ENCODE results near the gene OR7C1. TPM values are rescaled to one million over a fixed set of nuclear protein-coding genes. Genes with fewer than 3 reads are reported as not detected.

OR7C1 gene
- total RNA-seq, 2 donors from 2014 or later, result not detected

DNA sequence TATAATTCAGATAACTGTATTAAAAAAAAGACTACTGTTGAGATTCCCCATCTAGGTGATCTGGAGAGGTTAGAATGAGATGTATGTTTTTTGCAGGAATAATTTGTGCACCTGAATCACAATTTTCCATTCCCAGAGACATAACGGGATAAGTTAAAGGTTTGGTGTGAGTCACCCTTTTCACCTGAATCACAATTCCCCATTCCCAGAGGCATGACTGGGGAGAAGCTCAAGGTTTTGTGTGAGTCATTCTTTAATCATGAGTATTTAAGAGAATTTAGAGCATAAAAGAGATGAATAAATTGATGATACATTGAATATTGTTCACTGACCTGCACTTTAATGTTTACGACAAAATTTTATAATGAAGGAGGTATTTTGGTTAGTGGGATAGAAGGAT lies 9.0 kb downstream of the OR7C1 start:
- no peaks in the 10 kb centered on the region for H3K36me3 ChIP-seq (replicated peaks in 1 of 2; ENCODE audit: insufficient read depth in 1 of 2, low read depth in 2 of 2)
- intact Hi-C loops (cut with DNase I), result no loop called here
- no peaks in the 10 kb centered on the region for H3K27me3 ChIP-seq
- TF ChIP-seq, protein P1, sequence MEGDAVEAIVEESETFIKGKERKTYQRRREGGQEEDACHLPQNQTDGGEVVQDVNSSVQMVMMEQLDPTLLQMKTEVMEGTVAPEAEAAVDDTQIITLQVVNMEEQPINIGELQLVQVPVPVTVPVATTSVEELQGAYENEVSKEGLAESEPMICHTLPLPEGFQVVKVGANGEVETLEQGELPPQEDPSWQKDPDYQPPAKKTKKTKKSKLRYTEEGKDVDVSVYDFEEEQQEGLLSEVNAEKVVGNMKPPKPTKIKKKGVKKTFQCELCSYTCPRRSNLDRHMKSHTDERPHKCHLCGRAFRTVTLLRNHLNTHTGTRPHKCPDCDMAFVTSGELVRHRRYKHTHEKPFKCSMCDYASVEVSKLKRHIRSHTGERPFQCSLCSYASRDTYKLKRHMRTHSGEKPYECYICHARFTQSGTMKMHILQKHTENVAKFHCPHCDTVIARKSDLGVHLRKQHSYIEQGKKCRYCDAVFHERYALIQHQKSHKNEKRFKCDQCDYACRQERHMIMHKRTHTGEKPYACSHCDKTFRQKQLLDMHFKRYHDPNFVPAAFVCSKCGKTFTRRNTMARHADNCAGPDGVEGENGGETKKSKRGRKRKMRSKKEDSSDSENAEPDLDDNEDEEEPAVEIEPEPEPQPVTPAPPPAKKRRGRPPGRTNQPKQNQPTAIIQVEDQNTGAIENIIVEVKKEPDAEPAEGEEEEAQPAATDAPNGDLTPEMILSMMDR (IDR thresholded peaks at IDR 0.05), result no peak
- TF ChIP-seq POLR2A (IDR thresholded peaks at IDR 0.05), result no peak
- H3K9me3 ChIP-seq, result no peaks in the 10 kb centered on the region
- 55 to 66% methylated on average over 2 of the region's 2 CpGs for WGBS, 2 donors
- no peak for ATAC-seq
- H3K4me3 ChIP-seq, result no peak overlapping the region
- no peak overlapping the region for H3K27ac ChIP-seq
- no peaks in the 10 kb centered on the region for H3K4me1 ChIP-seq
- no peak for DNase-seq

DNA sequence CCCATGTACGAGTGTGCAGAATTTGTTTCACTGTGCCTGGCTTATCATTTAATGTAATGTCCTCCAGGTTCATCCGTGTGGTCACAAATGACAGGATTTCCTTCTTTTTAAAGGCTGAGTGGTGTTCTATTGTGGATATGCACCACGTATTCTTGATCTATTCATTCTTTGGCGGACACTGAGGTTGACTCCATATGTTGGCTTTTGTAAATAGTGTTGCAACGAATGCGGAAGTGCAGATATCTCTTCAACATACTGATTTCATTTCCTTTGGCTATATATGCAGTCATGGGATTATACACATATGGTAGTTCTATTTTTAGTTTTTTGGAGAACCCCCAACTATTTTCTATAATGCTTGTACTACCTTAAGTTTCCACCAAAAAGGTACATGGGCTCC lies 13.0 kb downstream of the OR7C1 start:
- H3K27ac ChIP-seq, result no peak overlapping the region
- intact Hi-C loops (cut with DNase I), result no loop called here
- no peaks in the 10 kb centered on the region for H3K4me1 ChIP-seq
- no peak overlapping the region for H3K4me3 ChIP-seq
- TF ChIP-seq, protein P1 (IDR thresholded peaks at IDR 0.05), result no peak
- no peak for TF ChIP-seq POLR2A (IDR thresholded peaks at IDR 0.05)
- H3K27me3 ChIP-seq, result no peaks in the 10 kb centered on the region
- DNase-seq, result no peak
- no peaks in the 10 kb centered on the region for H3K36me3 ChIP-seq (replicated peaks in 1 of 2; ENCODE audit: insufficient read depth in 1 of 2, low read depth in 2 of 2)
- ATAC-seq, result no peak
- H3K9me3 ChIP-seq, result no peaks in the 10 kb centered on the region
- 34 to 37% methylated on average over 6 of the region's 6 CpGs for WGBS, 2 donors

DNA sequence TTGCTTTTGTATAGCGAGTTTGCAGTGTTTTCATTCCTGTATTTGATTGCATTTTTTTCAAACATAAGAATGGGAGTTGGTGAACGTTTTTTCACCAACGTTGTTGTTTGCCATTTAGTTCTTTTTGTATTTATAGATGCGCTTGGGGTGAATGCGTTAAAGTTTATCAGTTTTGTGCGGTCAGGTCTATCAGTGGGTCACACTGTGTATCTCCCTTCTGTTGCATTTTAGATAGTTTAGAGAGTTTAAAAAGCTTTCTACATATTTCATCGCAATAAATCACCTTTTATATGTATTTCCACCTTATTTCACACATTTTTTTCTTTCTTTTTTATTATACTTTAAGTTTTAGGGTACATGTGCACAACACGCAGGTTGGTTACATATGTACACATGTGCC lies 16.4 kb downstream of the OR7C1 start:
- Histone ChIP-seq H3K27ac (no peak overlapping the region), H3K36me3 (replicated peaks in 1 of 2; ENCODE audit: insufficient read depth in 1 of 2, low read depth in 2 of 2) (no peaks in the 10 kb centered on the region), H3K9me3 (no peaks in the 10 kb centered on the region), H3K27me3 (no peaks in the 10 kb centered on the region), H3K4me3 (no peak overlapping the region), H3K4me1 (no peaks in the 10 kb centered on the region)
- no peak for DNase-seq
- intact Hi-C loops (cut with DNase I), result no loop called here
- WGBS, 2 donors, result 53 to 67% methylated on average over 8 of the region's 8 CpGs
- TF ChIP-seq, protein P1 (IDR thresholded peaks at IDR 0.05), result no peak
- no peak for TF ChIP-seq POLR2A (IDR thresholded peaks at IDR 0.05)
- no peak for ATAC-seq

DNA sequence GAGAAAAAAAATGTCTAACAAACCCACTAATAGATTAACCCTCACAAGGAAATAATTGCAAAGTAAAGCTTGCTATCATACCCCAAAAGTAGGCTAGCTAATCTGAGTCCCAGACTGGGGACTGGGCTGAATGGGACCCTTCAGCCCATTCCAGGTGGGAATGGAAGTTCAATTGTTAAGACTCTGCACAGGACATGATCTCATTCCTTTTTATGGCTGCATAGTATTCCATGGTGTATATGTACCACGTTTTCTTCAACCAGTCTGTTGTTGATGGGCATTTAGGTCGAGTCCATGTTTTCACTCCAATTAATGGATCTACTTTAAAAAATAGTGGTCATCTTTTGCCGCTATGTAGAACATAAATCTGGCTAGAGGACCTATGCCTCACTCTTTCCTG lies 17.9 kb downstream of the OR7C1 start:
- no peaks in the 10 kb centered on the region for H3K4me1 ChIP-seq
- no peak overlapping the region for H3K4me3 ChIP-seq
- intact Hi-C loops (cut with DNase I), result no loop called here
- ATAC-seq (no peak), DNase-seq (no peak)
- TF ChIP-seq POLR2A (IDR thresholded peaks at IDR 0.05), result no peak
- TF ChIP-seq, protein P1 (IDR thresholded peaks at IDR 0.05), result no peak
- no peaks in the 10 kb centered on the region for H3K27me3 ChIP-seq
- no peak overlapping the region for H3K27ac ChIP-seq
- 57 to 65% methylated on average over 3 of the region's 3 CpGs for WGBS, 2 donors
- no peaks in the 10 kb centered on the region for H3K36me3 ChIP-seq (replicated peaks in 1 of 2; ENCODE audit: insufficient read depth in 1 of 2, low read depth in 2 of 2)
- no peaks in the 10 kb centered on the region for H3K9me3 ChIP-seq

DNA sequence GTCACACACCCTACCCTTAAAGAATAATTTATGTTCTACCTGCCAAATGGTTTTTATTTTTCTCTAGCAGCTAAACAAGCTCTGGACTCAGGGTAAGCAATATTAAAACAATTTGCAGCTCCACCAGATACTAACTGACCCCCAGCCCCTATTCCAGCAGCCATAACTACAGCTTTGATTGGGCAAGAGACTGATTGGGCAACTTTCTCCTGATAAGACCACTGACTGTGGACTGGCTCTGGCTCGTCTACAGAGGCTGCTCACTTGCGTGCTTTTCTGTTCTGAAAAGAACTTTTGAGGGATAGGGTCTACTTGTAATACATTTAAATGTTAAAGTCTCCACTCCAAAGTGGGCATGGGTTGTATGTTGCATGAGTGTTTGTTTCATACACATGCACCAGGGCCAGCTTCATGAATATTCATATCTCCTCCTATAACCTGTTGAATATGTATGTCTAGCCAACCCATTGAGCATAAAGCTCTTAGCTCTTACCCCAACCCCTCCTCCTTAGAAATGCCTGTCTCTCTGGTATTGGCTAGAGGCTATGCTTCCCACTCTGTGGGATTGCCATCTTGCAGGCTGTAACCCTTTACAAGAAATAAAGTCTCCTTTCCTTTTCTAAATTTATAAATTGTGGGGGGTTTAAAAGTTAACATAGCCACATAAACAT lies 19.9 kb downstream of the OR7C1 start:
- 38 to 49% methylated on average over 2 of the region's 2 CpGs for WGBS, 2 donors

More for the DNA sequence above, 19.9 kb downstream of the OR7C1 start:
- intact Hi-C loops (cut with DNase I), result no loop called here
- ATAC-seq (no peak), DNase-seq (no peak)
- H3K4me1 ChIP-seq, result no peaks in the 10 kb centered on the region
- no peaks in the 10 kb centered on the region for H3K36me3 ChIP-seq (replicated peaks in 1 of 2; ENCODE audit: insufficient read depth in 1 of 2, low read depth in 2 of 2)
- H3K4me3 ChIP-seq, result no peak overlapping the region
- no peak overlapping the region for H3K27ac ChIP-seq
- no peaks in the 10 kb centered on the region for H3K9me3 ChIP-seq
- TF ChIP-seq, protein P1 (IDR thresholded peaks at IDR 0.05), result no peak
- TF ChIP-seq POLR2A (IDR thresholded peaks at IDR 0.05), result no peak
- no peaks in the 10 kb centered on the region for H3K27me3 ChIP-seq
